ENCODE measurements around the gene SAMD1.
A peak's percentile ranks its signal among the peaks of the same experiment; 100 is the strongest.
"Not testable (repeated sequence)": the region's sequence is repeated elsewhere in the genome, so short reads cannot be mapped to it uniquely, and the experiment has no call there.

SAMD1 gene

DNA sequence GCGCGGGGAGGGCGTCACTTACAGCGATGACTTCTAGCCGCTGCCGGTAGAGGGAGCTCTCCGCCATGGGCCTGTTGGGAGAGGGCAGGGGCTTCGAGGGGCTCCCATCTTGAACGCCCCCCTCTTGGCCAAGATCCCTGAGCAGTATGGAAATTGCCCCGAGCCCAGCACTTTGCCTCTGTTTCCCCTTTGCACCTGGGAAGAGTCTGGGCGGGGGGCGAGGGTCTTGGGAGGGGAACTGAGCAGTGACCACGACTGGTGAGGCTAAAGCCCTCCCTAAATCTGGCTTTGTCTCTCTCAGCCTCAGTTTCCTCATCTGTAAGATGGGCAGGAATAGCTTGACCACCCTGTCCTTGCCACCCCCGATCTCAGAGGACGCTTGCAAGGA lies 31.5 kb downstream of the SAMD1 start:
- peak; percentile 46 for DNase-seq

DNA sequence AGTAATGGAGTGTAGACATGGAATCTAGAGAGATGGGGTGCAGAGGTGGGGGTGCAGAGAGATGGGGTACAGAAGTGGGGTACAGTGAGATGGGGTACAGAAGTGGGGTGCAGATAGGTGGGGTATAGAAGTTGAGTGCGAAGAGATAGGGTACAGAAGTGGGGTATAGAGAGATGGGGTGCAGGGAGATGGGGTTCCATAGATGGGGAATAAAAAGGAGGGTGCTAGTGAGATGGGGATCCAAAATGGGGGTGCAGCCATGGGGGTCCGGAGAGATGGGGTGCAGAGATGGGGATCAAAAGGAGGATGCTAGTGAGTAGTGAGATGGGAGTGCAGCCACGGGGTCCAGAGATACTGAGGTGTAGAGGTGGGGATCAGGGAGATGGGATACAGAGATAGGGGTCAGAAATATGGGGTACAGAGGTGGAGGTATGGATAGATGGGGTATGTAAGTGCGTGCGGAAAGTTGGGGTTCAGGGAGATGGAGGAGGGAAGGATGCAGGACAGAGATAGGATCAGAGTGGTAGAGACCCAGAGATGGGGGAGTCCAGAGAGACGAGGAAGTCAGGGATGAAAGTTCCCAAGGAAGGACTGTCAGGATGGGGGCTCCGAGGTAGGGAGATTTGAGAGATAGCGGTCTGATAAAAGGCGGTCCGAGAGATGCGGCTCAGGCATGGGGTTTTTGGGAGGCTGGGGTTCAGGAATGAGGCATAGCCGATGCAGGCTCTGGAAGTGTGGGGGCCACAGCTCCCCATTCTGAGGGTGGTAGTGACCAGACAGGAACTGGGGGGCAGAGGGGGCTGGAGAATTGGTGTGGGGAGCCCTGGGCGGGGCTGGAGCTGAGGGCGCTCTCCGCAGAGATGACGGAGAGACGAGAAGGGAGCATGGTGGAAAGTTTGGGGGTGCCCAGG lies 32.1 kb downstream of the SAMD1 start:
- no peak for DNase-seq

DNA sequence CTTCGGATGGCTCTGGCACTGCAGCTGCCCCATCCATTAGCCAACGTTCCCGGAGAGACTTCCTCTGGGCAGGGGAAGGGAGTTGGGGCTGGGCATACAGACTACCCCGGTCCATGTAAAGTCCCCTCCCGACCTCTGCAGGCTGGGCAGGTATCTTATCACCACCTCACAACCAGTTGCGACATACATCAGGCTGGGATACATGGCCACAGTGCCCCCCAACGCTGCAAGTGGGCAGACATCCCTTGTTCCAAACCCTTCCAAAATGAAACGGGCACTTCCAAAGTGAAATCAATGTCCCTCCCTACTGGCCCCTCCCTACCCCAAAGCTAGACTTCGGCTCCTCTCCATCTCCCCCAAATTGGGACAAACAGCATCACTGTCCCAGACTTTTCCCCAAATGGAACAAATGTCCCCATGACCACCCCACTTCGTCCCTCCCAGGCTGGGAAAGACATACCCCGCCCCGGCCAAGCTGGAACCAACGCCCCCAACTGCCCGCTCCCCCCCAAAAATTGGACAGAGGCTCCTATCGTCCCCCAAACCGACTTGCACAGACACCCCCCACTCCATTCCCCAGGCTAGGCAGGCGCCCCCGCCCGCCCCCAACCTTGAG lies 33.7 kb downstream of the SAMD1 start:
- DNase-seq: no peak

DNA sequence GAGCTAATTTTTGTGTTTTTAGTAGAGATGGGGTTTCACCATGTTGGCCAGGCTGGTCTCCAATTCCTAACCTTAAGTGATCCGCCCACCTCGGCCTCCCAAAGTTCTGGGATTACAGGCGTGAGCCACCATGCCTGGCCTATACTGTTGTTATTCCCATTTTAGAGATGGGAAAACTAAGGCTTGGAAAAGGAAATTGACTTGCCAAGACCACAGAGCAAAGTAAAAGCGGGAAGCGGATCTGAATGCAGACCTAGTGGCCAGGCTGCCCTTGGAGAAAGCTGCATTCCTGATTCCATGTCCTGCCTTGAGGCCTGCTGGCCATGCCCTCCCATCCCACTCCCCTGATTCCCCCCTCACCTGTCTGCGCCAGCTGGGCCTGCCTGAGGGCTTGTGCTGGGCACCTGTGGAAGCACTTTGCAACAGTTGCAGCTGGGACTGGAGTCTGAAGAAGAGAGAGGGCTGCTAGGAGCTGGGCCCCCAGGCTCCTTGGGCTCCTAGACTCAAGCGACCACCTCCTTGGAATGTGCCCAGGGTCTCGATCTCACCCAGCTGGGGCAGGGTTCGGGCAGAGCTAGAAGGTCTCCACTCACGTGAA lies 34.4 kb downstream of the SAMD1 start:
- no peak for DNase-seq

DNA sequence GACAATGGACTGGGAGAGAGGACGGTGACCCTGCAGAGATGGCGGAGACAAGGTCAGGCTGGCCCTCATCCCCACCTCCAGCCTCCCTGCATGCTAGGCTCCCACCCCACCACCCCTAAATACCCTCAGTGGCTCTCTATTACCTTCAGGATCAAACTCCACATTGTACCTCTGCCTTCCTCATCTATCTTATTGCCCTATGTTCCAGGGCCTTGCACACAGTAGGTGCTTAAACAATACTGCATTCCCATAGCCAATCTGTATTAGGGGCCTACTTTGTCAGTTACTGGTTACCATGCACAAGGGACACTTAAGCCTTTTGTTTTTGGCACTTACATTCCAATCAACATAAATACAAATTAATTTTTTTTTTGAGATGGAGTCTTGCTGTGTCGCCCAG lies 35.2 kb downstream of the SAMD1 start:
- no peak for DNase-seq

DNA sequence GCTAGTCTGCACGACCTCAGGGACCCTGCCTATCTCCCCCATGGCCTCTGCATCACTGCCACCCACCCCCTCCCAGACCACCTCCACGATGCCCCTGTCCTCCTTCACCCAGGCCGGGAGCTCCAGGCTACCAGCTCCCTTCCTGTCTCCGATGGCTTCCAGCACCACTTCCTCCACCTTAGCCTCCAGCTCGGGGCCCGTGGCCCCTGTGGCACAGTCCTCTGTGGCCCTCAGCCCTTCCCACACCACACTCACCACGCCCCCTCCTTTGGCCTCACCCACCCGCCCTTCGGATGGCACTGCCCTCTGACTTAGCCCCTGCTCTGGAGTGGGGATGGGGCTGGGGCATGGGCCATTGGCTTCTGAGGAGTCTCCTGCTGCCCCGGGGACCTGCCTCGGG lies 35.8 kb downstream of the SAMD1 start:
- DNase-seq: no peak

DNA sequence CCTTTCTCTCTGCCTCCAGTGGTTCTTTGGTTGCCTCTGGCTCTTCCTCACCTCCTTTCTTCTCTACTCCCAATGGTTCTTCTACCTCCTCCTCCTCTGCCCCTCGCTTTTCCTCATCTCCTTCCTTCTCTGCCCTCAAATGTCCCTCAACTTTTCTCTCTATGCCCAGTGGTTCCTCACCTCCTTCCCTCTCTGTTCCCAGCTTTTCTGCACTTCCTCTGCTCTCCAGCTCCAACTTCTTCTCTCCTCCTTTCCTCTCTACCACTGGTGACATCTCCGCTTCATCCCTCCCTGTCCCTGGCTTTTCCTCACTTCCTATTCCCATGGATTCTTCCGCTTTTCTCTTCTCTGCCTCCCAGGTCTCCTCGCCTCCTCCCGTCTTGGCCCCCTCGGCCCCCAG lies 36.5 kb downstream of the SAMD1 start:
- no peak for DNase-seq

DNA sequence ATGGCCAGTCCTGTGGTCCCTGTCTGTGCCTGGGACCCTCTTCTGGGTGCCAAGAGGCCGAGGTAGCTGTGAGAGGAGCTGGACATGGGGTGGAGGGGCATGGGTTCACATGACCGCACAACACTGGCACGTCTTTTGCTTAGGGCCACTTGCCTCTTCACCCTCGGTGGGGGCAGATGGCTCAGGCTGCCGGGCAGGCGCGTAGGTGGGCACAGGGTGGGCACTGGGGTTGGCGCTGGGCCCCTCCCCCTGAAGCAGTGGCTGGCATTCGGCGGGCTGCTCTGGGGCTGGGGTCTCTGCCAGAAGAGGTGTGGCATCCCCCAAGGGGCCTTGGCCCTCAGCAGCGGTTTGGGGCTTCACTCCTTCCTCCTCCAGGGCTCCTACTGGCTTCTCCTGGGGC lies 37.1 kb downstream of the SAMD1 start:
- DNase-seq: no peak

DNA sequence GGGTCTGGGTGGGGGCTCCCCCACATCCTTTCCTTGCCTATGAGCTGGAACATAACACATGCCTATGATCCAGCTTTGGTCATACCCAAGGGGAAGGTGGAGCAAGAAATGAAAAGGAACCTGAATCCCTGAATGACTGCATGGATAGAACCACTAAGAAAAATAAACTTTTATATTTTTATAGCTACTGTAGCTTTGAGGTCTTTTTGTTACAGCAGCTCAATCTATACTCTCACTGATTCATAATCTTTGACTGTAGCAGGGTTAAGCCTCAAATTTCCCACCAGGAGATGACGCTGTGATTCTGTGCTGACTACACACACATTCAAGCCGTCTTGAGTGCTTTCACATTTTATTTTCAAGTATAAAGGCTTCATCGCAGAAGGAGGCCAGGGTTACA lies 37.5 kb downstream of the SAMD1 start:
- DNase-seq: no peak

DNA sequence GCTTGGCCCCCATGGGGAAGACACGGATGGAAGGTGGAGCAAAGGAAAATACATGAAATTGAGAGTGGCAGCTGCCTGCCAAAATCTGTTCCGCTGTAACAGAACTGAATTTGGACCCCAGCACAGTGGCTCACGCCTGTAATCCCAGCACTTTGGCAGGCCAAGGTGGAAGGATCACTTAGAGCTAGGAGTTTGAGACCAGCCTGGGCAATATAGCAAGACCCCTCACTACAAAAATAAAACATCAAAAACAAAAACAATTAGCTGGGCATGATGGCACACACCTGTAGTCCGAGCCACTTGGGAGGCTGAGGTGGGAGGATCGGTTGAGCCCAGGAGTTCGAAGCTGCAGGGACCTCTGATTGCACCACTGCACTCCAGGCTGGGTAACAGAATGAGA lies 38.1 kb downstream of the SAMD1 start:
- no peak for DNase-seq

DNA sequence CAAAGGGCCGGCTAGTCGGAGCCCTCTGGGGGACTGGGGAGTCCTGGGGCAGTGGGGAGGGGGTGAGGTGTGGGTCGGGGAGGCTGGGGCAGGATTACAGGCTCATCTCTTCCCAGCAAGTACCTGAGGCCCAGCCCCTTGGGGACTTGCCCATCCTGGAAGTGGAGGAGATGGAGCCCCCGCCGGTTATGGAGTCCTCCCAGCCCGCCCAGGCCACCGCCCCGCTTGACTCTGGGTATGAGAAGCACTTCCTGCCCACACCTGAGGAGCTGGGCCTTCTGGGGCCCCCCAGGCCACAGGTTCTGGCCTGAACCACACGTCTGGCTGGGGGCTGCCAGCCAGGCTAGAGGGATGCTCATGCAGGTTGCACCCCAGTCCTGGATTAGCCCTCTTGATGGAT lies 38.6 kb downstream of the SAMD1 start:
- no peak for DNase-seq

DNA sequence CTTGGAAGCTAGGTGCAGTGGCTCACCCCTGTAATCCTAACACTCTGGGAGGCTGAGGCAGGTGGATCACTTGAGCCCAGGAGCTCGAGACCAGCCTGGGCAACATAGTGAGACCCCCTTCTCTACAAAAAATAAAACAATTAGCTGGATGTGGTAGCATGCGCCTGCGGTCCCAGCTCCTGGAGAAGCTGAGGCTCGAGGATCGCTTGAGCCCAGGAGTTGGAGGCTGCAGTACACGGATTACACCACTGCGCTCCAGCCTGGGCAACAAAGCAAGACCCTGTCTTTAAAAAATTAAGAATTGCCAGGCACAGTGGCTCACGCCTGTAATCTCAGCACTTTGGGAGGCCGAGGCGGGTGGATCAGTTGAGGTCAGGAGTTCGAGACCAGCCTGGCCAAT lies 39.6 kb downstream of the SAMD1 start:
- not testable (repeated sequence) for DNase-seq

DNA sequence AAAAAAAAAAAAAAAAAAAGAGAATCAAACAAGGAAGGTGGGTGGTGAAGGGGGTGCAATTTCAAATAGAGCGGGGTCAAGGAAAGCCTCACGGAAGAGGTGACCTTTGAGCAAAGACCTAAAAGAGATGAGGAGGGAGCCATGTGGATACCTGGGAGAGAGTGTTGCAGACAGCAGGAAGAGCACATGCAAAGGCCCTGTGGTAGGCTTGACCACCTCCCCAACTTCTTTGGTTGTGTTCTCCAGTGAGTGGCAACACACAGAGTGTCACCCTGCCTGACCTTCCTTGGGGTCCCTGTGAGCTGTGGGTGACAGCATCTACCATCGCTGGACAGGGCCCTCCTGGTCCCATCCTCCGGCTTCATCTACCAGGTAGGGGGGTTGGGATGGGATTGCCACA lies 40.0 kb downstream of the SAMD1 start:
- no peak for DNase-seq

DNA sequence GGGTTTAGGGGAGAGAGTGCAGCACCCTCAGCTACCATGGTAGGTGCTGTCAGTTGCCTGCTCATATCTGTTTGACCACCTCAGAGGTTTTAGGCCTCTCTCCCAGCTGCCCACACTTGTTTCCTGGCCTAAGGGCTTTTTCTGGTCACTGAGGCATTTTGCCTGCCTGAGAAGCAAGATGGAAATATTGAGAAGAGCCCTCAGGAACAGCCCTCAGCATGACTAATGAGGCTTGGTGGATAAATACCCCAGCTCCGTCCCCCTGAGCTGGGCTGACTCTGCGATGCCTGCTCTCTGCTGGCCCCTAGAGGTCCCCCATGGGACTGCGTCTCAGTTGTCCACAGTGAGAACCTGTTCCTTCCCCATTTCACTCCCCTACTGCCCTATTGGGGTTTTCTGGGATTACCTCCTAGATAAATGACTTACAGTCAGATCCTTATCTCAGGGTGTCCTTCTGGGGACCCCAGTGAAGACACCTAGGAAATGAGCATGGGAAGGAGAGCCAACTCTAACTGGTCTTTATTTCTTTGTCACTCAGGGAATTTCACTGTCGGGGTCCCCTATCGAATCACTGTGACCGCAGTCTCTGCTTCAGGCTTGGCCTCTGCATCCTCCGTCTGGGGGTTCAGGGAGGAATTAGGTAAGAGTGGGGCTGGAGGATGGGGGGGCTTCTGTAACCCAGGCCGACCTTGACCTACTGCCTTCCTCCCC lies 42.0 kb downstream of the SAMD1 start:
- peak; percentile 80 for DNase-seq

DNA sequence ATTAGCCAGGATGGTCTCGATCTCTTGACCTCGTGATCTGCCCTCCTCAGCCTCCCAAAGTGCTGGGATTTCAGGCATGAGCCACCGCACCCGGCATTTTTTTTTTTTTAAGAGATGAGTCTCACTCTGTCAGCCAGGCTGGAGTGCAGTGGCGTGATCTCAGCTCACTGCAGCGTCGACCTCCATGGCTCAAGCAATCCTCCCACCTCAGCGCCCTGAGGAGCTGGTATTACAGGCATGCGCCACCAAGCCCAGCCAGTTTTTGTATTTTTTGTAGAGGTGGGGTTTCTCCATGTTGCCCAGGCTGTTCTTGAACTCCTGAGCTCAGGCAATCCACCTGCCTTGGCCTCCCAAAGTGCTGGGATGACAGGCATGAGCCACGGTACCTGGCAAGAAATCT lies 42.7 kb downstream of the SAMD1 start:
- not testable (repeated sequence) for DNase-seq

DNA sequence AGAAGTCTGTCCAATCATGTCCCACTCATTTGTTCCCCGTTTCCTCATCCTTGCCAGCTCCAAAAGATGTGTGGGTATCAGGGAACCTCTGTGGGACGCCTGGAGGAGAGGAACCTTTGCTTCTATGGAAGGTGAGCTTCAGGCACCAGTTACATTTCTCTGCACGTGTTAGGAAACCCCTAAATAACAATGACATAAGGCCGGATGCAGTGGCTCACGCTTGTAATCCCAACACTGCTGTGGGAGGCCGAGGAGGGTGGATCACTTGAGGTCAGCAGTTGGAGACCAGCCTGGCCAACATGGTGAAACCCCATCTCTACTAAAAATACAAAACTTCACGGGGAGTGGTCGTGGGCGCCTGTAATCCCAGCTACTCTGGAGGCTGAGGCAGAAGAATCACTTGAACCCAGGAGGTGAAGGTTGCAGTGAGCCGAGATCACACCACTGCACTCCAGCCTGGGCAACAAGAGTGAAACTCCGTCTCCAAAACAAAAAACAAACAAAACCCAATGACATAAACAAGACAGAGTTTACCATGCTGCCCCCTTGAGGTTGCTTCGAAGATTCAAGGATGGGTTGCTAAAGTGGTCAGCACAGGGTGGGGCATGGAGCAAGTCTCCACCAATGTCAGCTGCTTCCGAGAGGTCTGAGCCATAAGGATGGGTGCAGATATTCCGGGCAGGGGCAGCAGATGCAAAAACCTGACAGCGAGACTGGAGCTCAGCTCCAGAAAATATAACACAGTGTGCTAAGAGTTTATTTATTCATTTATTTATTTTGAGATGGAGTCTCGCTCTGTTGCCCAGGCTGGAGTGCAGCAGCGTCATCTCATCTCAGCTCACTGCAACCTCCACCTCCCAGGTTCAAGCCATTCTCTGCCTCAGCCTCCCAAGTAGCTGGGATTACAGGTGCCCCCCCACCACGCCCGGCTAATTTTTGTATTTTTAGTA lies 47.6 kb downstream of the SAMD1 start:
- DNase-seq: peak; percentile 47

DNA sequence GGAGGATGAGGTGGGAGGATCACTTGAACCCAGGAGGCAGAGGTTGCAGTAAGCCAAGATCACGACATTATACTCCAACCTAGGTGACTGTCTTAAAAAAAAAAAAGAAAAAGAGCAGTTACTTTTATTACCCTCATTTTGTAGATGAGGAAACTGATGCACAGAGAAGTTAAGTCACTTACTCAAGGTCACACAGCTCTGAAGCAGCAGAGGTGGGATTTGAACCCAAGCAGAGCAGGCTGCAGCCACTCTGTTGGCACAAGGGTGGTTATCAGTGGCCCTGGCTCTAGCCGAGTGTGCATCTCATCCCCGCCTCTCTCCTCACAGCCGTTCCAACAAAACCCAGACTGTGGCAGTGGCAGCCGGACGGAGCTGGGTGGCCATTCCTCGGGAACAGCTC lies 51.4 kb downstream of the SAMD1 start:
- no peak for DNase-seq

Data from activated gamma-delta T cell treated with Interleukin-2 at 50 U/mL for 16 hours (primary cell).